CD4-positive, alpha-beta T cell treated with Interleukin-6 at 100 ng/mL for 8 hours (primary cell): ENCODE measurements around the gene EPC2.

Experiments
- DNase-seq: peaks from one replicate; pipeline ENCODE4 v3.0.0-alpha.2; 2020; ENCODE audit warnings: mixed read lengths, low spot score

The EPC2 gene

DNA sequence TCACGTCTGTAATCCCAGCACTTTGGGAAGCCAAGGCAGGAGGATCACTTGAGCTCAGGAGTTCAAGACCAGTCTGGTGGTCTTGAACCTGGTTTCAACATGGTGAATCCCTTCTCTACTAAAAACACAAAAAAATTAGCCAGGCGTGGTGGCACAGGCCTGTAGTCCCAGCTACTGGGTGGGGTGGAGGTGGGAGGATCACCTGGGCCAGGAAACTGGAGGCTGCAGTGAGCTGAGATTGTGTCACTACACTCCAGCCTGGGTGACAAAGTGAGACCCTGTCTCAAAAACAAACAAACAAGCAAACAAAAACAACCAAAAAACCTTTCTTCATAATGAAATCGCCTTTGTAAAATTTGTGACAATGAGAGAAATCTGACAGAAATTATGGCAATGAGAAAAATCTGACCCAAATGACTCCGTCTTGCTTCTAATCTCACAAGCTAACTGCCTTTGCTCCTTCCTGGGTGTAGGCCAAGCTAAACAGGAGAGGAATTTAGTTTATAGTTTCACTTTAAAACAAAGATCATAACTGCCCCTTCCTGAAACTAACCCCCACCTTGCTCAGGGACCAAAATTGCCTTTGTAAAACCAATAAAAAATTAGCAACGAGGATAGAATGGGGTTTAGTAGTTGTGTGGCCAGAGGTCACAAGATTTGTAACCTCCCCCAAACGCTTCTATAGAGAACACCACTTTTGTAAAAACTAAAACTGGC lies 169.8 kb downstream of the EPC2 start:
- no peak for DNase-seq

DNA sequence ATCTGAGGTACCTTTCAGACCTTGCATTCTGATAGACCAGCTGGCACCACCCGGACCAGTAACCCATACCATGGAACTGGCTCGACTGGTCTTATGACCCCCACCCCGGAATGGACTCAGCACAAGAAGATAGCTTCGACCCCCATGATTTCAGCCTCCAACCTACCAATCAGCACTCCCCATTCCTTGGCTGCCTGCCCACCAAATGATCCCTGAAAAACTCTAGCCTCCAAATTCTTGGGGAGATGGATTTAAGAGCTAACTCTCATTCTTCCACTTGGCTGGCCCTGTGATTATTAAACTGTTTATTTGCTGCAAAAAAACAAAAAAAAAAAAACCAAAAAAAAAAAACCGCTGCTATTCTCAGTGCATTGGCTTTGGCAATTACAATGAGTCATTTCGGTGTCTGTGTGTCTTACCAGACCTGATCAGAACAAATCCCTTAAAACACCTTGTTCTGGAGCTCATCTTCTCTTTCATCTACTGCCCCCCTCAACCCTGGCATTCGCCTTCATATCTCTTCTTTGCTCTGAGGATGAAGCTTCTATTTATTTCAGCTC lies 170.4 kb downstream of the EPC2 start:
- DNase-seq = no peak

DNA sequence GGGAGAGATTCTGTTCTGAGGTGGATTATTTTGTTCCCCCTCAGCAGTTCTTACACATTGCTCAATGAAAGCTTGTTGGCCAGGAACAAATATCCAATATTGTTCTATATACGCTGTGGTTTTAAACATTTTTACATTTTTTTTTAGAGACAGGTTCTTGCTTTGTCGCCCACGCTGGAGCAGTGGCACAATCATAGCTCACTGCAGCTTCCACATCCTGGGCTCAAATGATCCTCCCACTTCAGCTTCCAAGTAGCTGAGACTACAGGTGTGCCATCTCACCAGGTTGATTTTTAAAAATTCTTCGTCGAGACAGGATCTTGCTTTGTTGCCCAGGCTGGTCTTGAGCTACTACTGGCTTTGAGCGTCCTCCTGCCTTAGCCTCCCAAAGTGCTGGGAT lies 171.6 kb downstream of the EPC2 start:
- no peak for DNase-seq

DNA sequence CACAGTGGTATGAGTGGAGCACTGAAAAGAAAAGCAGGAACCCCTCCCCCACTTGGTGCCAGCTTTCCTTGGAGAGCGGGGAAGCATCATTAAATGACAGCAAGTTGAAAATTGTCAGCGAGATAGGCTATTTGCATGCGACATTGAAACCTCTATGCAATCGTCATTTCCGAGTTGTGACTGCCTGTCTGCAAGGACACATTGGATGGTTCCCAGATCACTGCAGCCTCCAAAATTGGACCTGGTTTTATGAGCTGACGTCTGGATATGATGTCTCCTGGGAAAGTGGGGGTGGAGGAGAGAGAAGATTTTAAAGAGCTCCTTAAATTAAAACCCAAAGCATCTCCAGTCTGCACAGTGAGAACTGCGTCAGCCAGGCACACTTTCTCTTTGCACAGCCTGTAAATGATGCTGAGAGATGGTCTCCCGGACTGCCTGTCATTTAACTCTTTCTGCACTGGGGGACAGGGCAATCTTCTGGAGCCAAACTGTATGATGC lies 172.7 kb downstream of the EPC2 start:
- no peak for DNase-seq

DNA sequence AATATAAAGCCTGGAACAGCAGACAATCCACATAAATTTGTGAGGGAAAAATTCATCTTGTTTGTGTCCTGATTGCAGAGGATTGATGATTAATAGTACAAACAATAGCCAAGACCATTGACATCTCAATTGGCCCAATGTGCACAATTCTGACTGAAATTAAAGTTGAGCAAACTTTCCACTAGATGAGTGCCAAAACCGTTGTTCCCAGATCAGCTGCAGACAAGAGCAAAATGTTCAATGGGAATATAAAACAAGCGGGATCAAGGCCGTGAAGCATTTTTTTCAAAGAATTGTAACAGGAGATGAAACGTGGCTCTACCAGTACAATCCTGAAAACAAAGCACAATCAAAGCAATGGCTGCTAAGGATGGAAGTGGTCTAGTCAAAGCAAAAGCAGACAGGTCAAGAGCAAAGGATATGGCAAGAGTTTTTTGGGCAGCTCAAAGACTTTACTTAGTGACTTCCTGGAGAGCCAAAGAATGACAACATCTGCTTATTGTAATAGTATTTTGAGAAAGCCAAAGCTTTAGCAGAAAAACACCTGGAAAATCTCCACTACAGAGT lies 174.6 kb downstream of the EPC2 start:
- no peak for DNase-seq

DNA sequence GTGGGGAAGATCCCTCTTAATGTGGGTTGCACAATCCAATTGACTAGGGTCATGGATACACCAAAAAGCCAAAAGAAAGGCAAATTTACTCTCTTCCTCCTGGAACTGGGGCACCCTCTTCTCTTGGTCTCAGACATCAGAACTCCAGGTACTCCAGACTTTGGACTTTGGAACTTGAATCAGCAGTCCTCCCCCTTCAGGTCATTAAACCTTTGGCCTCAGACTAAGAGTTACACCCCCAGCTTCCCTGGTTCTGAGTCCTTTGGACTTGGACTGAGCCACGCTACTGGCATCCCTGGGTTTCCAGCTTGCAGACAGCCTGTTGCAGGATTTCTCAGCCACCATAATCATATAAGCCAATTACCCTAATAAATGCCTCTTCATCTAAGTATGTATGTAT lies 179.6 kb downstream of the EPC2 start:
- DNase-seq = no peak

DNA sequence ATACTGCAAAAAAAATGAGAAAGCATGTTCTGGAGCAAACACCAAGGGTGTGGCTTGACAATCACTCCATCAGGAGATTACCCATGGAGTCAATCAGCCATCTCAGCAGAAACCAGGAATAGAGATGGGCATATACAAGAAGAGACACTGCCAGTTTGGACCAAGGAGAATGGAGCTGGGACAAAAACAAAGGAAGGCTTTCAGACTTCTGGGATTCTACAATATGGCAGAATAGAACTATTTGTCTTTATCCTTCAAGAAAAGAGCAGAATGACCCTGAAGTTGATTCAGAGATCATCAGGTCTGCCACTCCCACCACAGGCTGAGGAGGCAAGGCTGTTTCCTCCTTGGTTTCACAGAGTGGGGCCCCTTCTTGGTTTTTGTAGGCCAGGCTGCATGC lies 182.2 kb downstream of the EPC2 start:
- no peak for DNase-seq

DNA sequence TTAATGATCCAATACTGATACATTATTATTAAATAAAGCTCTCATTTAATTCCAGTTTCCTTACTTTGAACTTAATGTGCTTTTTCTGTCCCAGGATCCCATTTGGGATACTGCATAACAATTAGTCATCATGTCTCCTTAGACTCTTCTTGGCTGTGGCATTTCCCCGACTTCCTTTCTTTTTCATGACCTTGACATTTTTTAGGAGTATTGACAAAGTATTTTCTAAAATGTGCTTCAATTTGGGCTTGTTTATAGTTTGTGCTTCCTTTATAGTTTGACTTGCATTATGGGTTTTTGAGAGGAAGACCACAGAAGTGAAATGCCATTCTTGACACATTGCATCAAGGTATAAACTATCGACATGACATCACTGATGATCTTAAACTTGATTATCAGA lies 184.4 kb downstream of the EPC2 start:
- no peak for DNase-seq

DNA sequence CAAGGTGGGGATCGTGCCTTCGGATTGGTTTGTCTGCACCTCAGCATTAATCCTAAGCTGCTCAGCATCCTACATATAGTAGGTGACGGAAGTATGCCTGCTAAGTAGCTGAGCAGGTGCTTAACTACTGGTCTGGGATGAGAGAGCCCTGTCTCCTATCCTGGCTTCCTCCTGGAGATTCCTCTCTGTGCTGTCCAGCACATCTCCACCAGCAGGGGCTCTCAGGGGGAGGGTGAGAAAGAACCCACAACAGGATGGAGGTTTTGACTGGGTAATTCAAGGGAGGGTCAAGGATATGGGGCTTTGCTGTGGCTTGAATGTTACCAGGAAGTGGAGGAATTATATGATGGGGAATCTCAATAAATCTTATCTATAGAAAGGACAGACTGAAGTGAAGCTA lies 185.1 kb downstream of the EPC2 start:
- no peak for DNase-seq

DNA sequence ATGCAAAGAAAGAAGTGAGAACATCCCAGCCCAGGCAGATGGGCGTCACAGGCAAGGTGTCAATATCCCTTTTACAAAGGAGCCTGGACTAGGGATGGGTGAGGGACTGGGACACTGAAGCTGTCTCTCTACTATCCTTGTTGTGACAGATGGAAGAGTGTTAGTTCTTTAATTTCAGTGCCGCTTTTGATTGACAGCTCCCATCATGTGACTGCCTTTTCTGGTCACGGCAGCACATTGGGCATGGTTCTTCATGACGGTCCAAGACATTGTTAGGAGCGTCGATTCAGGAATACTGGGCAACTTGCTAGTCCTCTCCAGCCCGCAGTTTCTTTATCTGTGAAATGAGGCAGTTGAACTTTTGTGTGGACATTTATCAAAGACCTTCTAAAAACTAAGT lies 188.1 kb downstream of the EPC2 start:
- no peak for DNase-seq
